IMR-90 (cell line): ENCODE results near the gene RAB4B. TPM values are rescaled to one million over a fixed set of nuclear protein-coding genes. Genes with fewer than 3 reads are reported as not detected.
A peak's percentile ranks its signal among the peaks of the same experiment; 100 is the strongest.

ENCODE experiments used
- ATAC-seq: fragments of 200-7000 bp; cut with Tn5 transposase; 2 replicates; pipeline ENCODE4 v1.9.1; 2020; ENCODE audit warnings: low read depth, mild to moderate bottlenecking, moderate library complexity
- BruUV-seq: library from RNA; stranded (reverse); fragments of 400-500 nt; replicated peaks from 2 replicates; lab custom pipeline; 2021; lab: Mats Ljungman, UMichigan
- CTCF ChIA-PET: fragments of 300-600 bp; formaldehyde crosslinking; extraction: SDS; loops from one replicate; lab custom pipeline; 2021; ENCODE audit warnings: antibody characterized with exemption; lab: Yijun Ruan, JAX
- POLR2A ChIA-PET: fragments of 300-600 bp; sonication (Branson Sonifier 250); formaldehyde crosslinking; loops from one replicate; lab custom pipeline; 2022; ENCODE audit warnings: antibody characterized with exemption; ENCODE audit not compliant: unreplicated experiment; lab: Charles Lee
- DNase-seq: peaks from one replicate; pipeline ENCODE4 v3.0.0; 2013
- H2AFZ ChIP-seq: replicated peaks from 2 replicates; pipeline ENCODE3; 2013; ENCODE audit warnings: low read length, mild to moderate bottlenecking; ENCODE audit not compliant: poor library complexity
- H2AK5ac ChIP-seq: 2 replicates; pipeline ENCODE4 v1.6.1; 2013; ENCODE audit warnings: low read depth, low read length, inconsistent platforms
- H2AK9ac ChIP-seq: replicated peaks from 2 replicates; pipeline ENCODE3; 2013; ENCODE audit warnings: mild to moderate bottlenecking, low read depth, low read length, moderate library complexity; ENCODE audit not compliant: poor library complexity
- H2BK120ac ChIP-seq: 2 replicates; pipeline ENCODE4 v1.6.1; 2013; ENCODE audit warnings: low read depth, low read length, inconsistent platforms
- H2BK15ac ChIP-seq: 3 replicates; pipeline ENCODE4 v1.6.1; 2013; ENCODE audit warnings: low read depth, low read length, inconsistent platforms
- H2BK20ac ChIP-seq: 2 replicates; pipeline ENCODE4 v1.6.1; 2013; ENCODE audit warnings: low read depth, mild to moderate bottlenecking, inconsistent platforms, low read length, moderate library complexity
- H2BK5ac ChIP-seq: 2 replicates; pipeline ENCODE4 v1.6.1; 2013; ENCODE audit warnings: mild to moderate bottlenecking, low read depth, low read length, inconsistent platforms; ENCODE audit not compliant: poor library complexity, severe bottlenecking
- H3K14ac ChIP-seq: replicated peaks from 2 replicates; pipeline ENCODE4 v1.6.1; 2013; ENCODE audit warnings: low read depth, low read length, inconsistent platforms
- H3K18ac ChIP-seq: 2 replicates; pipeline ENCODE4 v1.6.1; 2013; ENCODE audit warnings: low read depth, low read length, control low read depth
- H3K23ac ChIP-seq: 2 replicates; pipeline ENCODE4 v1.6.1; 2013; ENCODE audit warnings: low read depth, low read length, inconsistent platforms
- H3K27ac ChIP-seq: 2 replicates; pipeline ENCODE4 v1.5.1; 2013; ENCODE audit warnings: mild to moderate bottlenecking, control low read depth, low read length; ENCODE audit not compliant: insufficient read depth
- H3K27me3 ChIP-seq: 2 replicates; pipeline ENCODE4 v1.6.1; 2013; ENCODE audit warnings: low read length; ENCODE audit not compliant: control insufficient read depth, insufficient read depth
- H3K36me3 ChIP-seq: 2 replicates; pipeline ENCODE4 v1.6.1; 2013; ENCODE audit warnings: low read length, mixed read lengths; ENCODE audit not compliant: control insufficient read depth, insufficient read depth
- H3K4ac ChIP-seq: 2 replicates; pipeline ENCODE4 v1.6.1; 2013; ENCODE audit warnings: low read depth, low read length, inconsistent platforms
- H3K4me1 ChIP-seq: 2 replicates; pipeline ENCODE4 v1.6.1; 2013; ENCODE audit warnings: low read length, mixed read lengths; ENCODE audit not compliant: control insufficient read depth, insufficient read depth
- H3K4me2 ChIP-seq: 2 replicates; pipeline ENCODE4 v1.6.1; 2013; ENCODE audit warnings: low read depth, mild to moderate bottlenecking, control low read depth, low read length, moderate library complexity
- H3K4me3 ChIP-seq: 2 replicates; pipeline ENCODE4 v1.5.1; 2013; ENCODE audit warnings: low read depth, mild to moderate bottlenecking, control low read depth, low read length, moderate library complexity; ENCODE audit not compliant: insufficient read depth
- H3K56ac ChIP-seq: 2 replicates; pipeline ENCODE4 v1.6.1; 2013; ENCODE audit warnings: low read length, inconsistent platforms; ENCODE audit not compliant: insufficient read depth; ENCODE audit errors: extremely low read depth
- H3K79me1 ChIP-seq, 2 experiments: 2 replicates each; pipeline ENCODE4 v1.6.1; 2013; ENCODE audit warnings: low read length in 2 of 2, inconsistent platforms in 1 of 2, low read depth in 1 of 2
- H3K9ac ChIP-seq: 2 replicates; pipeline ENCODE4 v1.6.1; 2013; ENCODE audit warnings: low read depth, low read length, control low read depth
- H3K9me1 ChIP-seq: 2 replicates; pipeline ENCODE4 v1.6.1; 2013; ENCODE audit warnings: low read length, inconsistent platforms; ENCODE audit not compliant: insufficient read depth
- H3K9me3 ChIP-seq: 2 replicates; pipeline ENCODE4 v1.6.1; 2013; ENCODE audit warnings: low read length; ENCODE audit not compliant: control insufficient read depth, insufficient read depth
- H4K20me1 ChIP-seq: 2 replicates; pipeline ENCODE4 v1.6.1; 2013; ENCODE audit warnings: low read length, inconsistent platforms; ENCODE audit not compliant: insufficient read depth
- H4K5ac ChIP-seq: 2 replicates; pipeline ENCODE4 v1.6.1; 2013; ENCODE audit warnings: mild to moderate bottlenecking, low read depth, low read length, control low read depth
- H4K8ac ChIP-seq, 2 experiments: 2 replicates each; pipeline ENCODE4 v1.6.1; 2013; ENCODE audit warnings: low read depth in 2 of 2, low read length in 2 of 2, control low read depth in 1 of 2, inconsistent platforms in 1 of 2
- H4K91ac ChIP-seq: 2 replicates; pipeline ENCODE4 v1.6.1; 2013; ENCODE audit warnings: low read depth, low read length, inconsistent platforms; ENCODE audit not compliant: insufficient read depth
- CEBPB ChIP-seq: IDR thresholded peaks from 2 replicates; pipeline ENCODE4 v1.6.1; 2012; ENCODE audit warnings: low read depth, low read length, improper control_type of control experiment
- CHD1 ChIP-seq: IDR thresholded peaks from 2 replicates; pipeline ENCODE4 v1.6.1; 2012; ENCODE audit warnings: low read depth, low read length, improper control_type of control experiment
- ELK1 ChIP-seq: fragments of 150-350 bp; IDR thresholded peaks from 2 replicates; pipeline ENCODE4 v1.6.1; 2016; ENCODE audit warnings: low read depth, mild to moderate bottlenecking, low read length, moderate library complexity, borderline replicate concordance
- FOS ChIP-seq: fragments of 150-350 bp; IDR thresholded peaks from 2 replicates; pipeline ENCODE4 v1.6.1; 2016; ENCODE audit warnings: low read depth, low read length
- MAFK ChIP-seq: IDR thresholded peaks from 2 replicates; pipeline ENCODE4 v1.6.1; 2012; ENCODE audit warnings: low read depth, low read length, improper control_type of control experiment
- MAZ ChIP-seq: IDR thresholded peaks from 2 replicates; pipeline ENCODE4 v1.6.1; 2012; ENCODE audit warnings: low read depth, mild to moderate bottlenecking, low read length, improper control_type of control experiment, moderate library complexity, borderline replicate concordance
- NFE2L2 ChIP-seq: fragments of 150-350 bp; IDR thresholded peaks from 2 replicates; pipeline ENCODE4 v1.6.1; 2016; ENCODE audit warnings: low read depth, mild to moderate bottlenecking, low read length
- POLR2A ChIP-seq: IDR thresholded peaks from 2 replicates; pipeline ENCODE4 v1.6.1; 2012; ENCODE audit warnings: mild to moderate bottlenecking, low read depth, low read length
- RAD21 ChIP-seq: IDR thresholded peaks from 2 replicates; pipeline ENCODE4 v1.6.1; 2012; ENCODE audit warnings: low read length, improper control_type of control experiment
- RCOR1 ChIP-seq: IDR thresholded peaks from 2 replicates; pipeline ENCODE4 v1.6.1; 2012; ENCODE audit warnings: mild to moderate bottlenecking, low read length, improper control_type of control experiment; ENCODE audit not compliant: insufficient replicate concordance
- RFX5 ChIP-seq: IDR thresholded peaks from 2 replicates; pipeline ENCODE4 v1.8.0; 2012; ENCODE audit warnings: low read depth, mild to moderate bottlenecking, low read length, moderate library complexity
- WGBS, 2 experiments: methylation state at CpG; one replicate each; pipeline versions ENCODE4 v1.1.5 to v1.1.7; 2013; ENCODE audit warnings: missing lambda C conversion rate in 2 of 2; ENCODE audit not compliant: insufficient read length in 1 of 2; ENCODE audit errors: extremely low coverage in 2 of 2; 5-methylcytosine and 5-hydroxymethylcytosine counted together
- dilution Hi-C: fragments of 300-500 bp; cut with HindIII; formaldehyde crosslinking; loops from one replicate; pipeline ENCODE4 v1.14.3; 2018; ENCODE audit warnings: low sequenced_read_pairs; ENCODE audit not compliant: unreplicated experiment
- in situ Hi-C: fragments of 300-500 bp; cut with MboI; formaldehyde crosslinking; loops from 3 replicates; pipeline ENCODE4 v1.14.3; 2019; ENCODE audit warnings: low sequenced_read_pairs, inconsistent platforms, mixed read lengths
- intact Hi-C: fragments of 100-400 bp; cut with micrococcal nuclease; formaldehyde crosslinking; loops from 2 replicates; pipeline ENCODE4 v1.10.0; 2022
- polyA plus RNA-seq, 3 experiments: library from polyadenylated mRNA; depleted of rRNA; stranded (reverse); fragments of >200 nt; gene quantifications; 2 replicates each; pipeline ENCODE4 v1.2.3, GENCODE V29; 2012; ENCODE audit warnings: low replicate concordance in 1 of 3
- total RNA-seq: library from RNA; depleted of rRNA; stranded (reverse); fragments of >200 nt; gene quantifications from 2 replicates; pipeline ENCODE4 v1.2.3, GENCODE V29; 2012
- TF ChIP-seq, protein P1 (sequence below): conservative IDR thresholded peaks from 2 replicates; pipeline ENCODE4 v1.5.1; 2012; ENCODE audit warnings: mild to moderate bottlenecking, low read depth, low read length, improper control_type of control experiment
- TF ChIP-seq, protein P2 (sequence below): fragments of 150-350 bp; IDR thresholded peaks from 2 replicates; pipeline ENCODE4 v1.6.1; 2017; ENCODE audit warnings: mild to moderate bottlenecking, antibody characterized with exemption, low read length, low read depth

The RAB4B gene
- total and polyA plus RNA-seq, 2 of the 4 experiments (the other 2 are of a cell fraction): 7.9 to 21.4 TPM

DNA sequence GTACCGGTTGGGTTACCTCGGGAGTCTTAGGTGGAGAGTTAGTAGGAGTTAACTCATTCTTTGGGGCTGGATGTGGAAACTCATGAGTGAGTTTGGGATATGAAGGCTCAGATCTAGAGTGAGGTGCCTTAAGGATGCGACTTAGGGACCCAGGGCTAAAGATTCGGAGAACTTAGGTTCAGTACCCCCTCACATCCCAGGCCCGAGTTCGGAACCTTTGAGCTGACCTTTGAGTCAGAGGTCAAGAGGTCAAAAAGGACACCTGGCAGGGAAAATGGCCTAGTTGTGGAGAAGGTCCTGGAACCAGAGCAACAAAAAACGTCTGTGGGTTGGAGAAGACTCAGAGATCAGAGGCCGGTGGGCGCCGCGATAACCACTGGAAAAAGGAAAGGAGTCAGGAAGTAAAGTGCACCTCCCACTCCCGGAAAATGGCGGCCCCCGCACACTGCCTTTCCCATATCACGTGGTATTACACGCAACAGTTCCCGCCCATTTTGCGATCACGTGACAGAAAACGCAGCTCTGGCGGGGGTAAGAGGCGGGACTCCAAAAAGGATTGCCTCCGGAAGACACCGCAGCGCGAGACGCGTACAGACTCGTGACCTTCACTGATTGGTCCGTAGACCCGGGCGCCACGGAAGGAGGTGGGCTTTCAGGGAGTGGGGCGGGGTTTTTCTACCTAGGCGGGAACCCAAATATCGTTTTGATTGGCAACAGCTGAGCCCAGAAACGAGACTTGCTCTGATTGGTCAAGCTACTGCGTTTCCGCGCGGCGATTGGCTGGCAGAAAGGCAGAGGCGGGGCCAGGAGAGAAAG is 27.8 kb upstream of the RAB4B start, which contains the start of gene ACTMAP:
TSS of gene ACTMAP (minus strand) at position 420 of the 816 bp plus-strand sequence. CDS start 674 bp downstream, outside the sequence.
- ChIA-PET POLR2A (interaction anchor here (0.6 to 0.7 kb wide), 2 partner anchors 28 to 668 kb away, joined by 3 to 4 read pairs; no protein-coding TSS in a partner anchor), CTCF (interaction anchor here (0.9 kb wide), 2 partner anchors 48 to 87 kb away, joined by 3 to 4 read pairs; partner anchors contain the start of gene EGLN2)
- peak within 1 kb of the TSS; percentile 60; the same call in 2 of the 3 replicates for H2BK15ac ChIP-seq
- H4K91ac ChIP-seq: peak within 1 kb of the TSS; percentile 97
- DNase-seq: peak; percentile 100
- BruUV-seq: TSS peak; percentile 95
- H3K9ac ChIP-seq: peak within 1 kb of the TSS; percentile 91
- H3K14ac ChIP-seq: peak within 1 kb of the TSS; percentile 97
- H3K79me1 ChIP-seq: peaks cover 16 to 36% of the 10 kb centered on the region in 2 experiments
- H3K18ac ChIP-seq: peak within 1 kb of the TSS; percentile 75
- no peaks in the 10 kb centered on the region for H3K27me3 ChIP-seq
- peak within 1 kb of the TSS; percentile 64 for H3K4me3 ChIP-seq
- peak within 1 kb of the TSS; percentile 100 for H2AK9ac ChIP-seq
- H3K4ac ChIP-seq: peak within 1 kb of the TSS; percentile 98
- H3K23ac ChIP-seq: peak within 1 kb of the TSS; percentile 98
- dilution Hi-C loops (no loop called here), intact Hi-C loops (loop anchor here (2.0 to 5.0 kb wide), 4 partner anchors 29 to 59 kb away; partner anchors contain the start of genes COQ8B, EGLN2, ITPKC and NUMBL), in situ Hi-C loops (no loop called here)
- H2AK5ac ChIP-seq: peak within 1 kb of the TSS; percentile 99
- peak within 1 kb of the TSS; percentile 98 for H4K5ac ChIP-seq
- H3K4me2 ChIP-seq: peak within 1 kb of the TSS; percentile 99
- H3K4me1 ChIP-seq: peaks cover 11% of the 10 kb centered on the region
- peak within 1 kb of the TSS; percentile 30 for H2BK20ac ChIP-seq
- peak within 1 kb of the TSS; percentile 96 for H2AFZ ChIP-seq
- ATAC-seq: peak; percentile 94
- peak within 1 kb of the TSS; percentile 89 for H3K56ac ChIP-seq
- peaks cover 13% of the 10 kb centered on the region for H4K20me1 ChIP-seq
- peak within 1 kb of the TSS; percentile 79 for H2BK120ac ChIP-seq
- H3K9me1 ChIP-seq: peaks cover 6% of the 10 kb centered on the region
- 0% methylated on average over 26 of the region's 43 CpGs; no CpG with 5 or more reads in 1 of the 2 experiments for WGBS, 2 experiments
- H3K27ac ChIP-seq: peak within 1 kb of the TSS; percentile 85
- H2BK5ac ChIP-seq: peak within 1 kb of the TSS; percentile 83
- H3K9me3 ChIP-seq: no peaks in the 10 kb centered on the region
- H4K8ac ChIP-seq: peak within 1 kb of the TSS; percentile 99 to 100
- peaks cover 4% of the 10 kb centered on the region; the same call in 1 of the 2 replicates for H3K36me3 ChIP-seq
- TF ChIP-seq CHD1: 0 out of 2 replicates have a peak, but pooled peaks have one; percentile 86
- TF ChIP-seq, protein P1, sequence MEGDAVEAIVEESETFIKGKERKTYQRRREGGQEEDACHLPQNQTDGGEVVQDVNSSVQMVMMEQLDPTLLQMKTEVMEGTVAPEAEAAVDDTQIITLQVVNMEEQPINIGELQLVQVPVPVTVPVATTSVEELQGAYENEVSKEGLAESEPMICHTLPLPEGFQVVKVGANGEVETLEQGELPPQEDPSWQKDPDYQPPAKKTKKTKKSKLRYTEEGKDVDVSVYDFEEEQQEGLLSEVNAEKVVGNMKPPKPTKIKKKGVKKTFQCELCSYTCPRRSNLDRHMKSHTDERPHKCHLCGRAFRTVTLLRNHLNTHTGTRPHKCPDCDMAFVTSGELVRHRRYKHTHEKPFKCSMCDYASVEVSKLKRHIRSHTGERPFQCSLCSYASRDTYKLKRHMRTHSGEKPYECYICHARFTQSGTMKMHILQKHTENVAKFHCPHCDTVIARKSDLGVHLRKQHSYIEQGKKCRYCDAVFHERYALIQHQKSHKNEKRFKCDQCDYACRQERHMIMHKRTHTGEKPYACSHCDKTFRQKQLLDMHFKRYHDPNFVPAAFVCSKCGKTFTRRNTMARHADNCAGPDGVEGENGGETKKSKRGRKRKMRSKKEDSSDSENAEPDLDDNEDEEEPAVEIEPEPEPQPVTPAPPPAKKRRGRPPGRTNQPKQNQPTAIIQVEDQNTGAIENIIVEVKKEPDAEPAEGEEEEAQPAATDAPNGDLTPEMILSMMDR: no peak
- 0 out of 2 replicates have a peak, but pooled peaks have one; percentile 10 for TF ChIP-seq CEBPB
- no peak for TF ChIP-seq RAD21
- TF ChIP-seq RFX5: peak; percentile 94
- peak; percentile 92 for TF ChIP-seq MAZ
- TF ChIP-seq, protein P2, sequence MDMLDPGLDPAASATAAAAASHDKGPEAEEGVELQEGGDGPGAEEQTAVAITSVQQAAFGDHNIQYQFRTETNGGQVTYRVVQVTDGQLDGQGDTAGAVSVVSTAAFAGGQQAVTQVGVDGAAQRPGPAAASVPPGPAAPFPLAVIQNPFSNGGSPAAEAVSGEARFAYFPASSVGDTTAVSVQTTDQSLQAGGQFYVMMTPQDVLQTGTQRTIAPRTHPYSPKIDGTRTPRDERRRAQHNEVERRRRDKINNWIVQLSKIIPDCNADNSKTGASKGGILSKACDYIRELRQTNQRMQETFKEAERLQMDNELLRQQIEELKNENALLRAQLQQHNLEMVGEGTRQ: peak; percentile 100
- TF ChIP-seq ELK1: no peak
- no peak for TF ChIP-seq MAFK
- TF ChIP-seq NFE2L2: no peak
- TF ChIP-seq FOS: peak; percentile 70; the same call in 1 of the 2 replicates
- TF ChIP-seq RCOR1: peak; percentile 12
- TF ChIP-seq POLR2A: peak; percentile 67; the same call in 1 of the 2 replicates
